Measurements from ENCODE around the gene OSBPL6.

The OSBPL6 gene

DNA sequence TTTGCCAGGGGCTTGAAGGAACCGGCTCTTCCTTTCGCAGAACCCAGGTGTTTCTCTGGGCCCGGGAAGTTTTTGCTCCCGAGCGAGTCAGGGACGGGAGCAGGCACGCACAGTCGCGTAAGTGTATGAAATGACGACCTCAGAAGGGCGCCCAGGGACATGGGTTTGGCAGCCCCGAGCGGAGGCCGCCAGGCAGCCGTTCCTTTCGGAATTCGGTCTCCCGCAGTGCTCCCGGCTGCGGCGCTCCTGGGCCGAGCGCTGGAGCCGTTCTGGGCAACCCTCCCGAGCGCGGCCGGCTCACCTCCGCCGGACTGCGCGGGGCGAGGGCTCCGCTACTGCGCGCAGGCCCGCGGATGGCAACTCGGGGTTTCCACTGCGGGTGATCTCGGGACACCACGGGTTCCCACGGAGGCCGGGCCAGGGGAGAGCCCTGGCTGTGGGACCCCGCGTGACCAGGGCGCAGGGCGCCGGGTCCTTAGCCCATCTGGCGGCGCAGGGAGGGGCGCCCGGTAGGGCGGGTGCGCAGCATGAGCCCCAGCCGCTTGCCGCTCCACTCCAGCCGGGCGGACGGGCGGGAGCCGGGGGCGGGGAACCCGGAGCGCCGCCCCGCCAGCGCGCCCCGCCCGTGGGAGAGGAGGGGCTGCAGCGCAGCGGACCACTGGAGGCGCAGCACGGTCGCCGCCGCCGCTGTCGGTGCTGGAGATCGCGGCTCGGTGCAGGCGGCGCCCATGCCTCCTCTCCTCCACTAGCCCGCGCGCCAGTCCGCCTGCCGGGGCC, at the start of gene OSBPL6:
TSS of gene OSBPL6 (plus strand) at position 690 of the 777 bp plus-strand sequence. CDS start 111,673 bp downstream, outside the sequence.
- TF ChIP-seq EZH2phosphoT487 (IDR thresholded peaks at IDR 0.05; ENCODE audit: borderline replicate concordance) (no peak), CTCF (conservative IDR thresholded peaks at IDR 0.05; ENCODE audit: low read length) (no peak)
- no peaks in the 10 kb centered on the region for H3K27me3 ChIP-seq (ENCODE audit: insufficient read depth, low read length, poor library complexity, severe bottlenecking)
- peaks cover 4% of the 10 kb centered on the region for H3K4me1 ChIP-seq (ENCODE audit: insufficient read depth, low read length, poor library complexity, severe bottlenecking)
- no peak within 1 kb of the TSS for H3K4me2 ChIP-seq (ENCODE audit: low read depth, low read length, poor library complexity, severe bottlenecking)
- peak within 1 kb of the TSS; percentile 43; the same call in 1 of the 2 replicates for H2AFZ ChIP-seq (ENCODE audit: low read length)
- no peak within 1 kb of the TSS for H3K4me3 ChIP-seq (ENCODE audit: low read length, poor library complexity, severe bottlenecking)
- H3F3A ChIP-seq (ENCODE audit: low read depth): no peaks in the 10 kb centered on the region
- H3K9me3 ChIP-seq (ENCODE audit: insufficient read depth, low read depth, low read length): no peaks in the 10 kb centered on the region
- H3K79me2 ChIP-seq (ENCODE audit: insufficient read depth, low read length): no peaks in the 10 kb centered on the region
- H3K9ac ChIP-seq (ENCODE audit: low read depth, low read length, poor library complexity, severe bottlenecking): no peak within 1 kb of the TSS
- H3K9me2 ChIP-seq (replicated peaks; ENCODE audit: low read depth, low read length): no peaks in the 10 kb centered on the region
- no peaks in the 10 kb centered on the region for H3K36me3 ChIP-seq (ENCODE audit: insufficient read depth, low read length)
- no peaks in the 10 kb centered on the region for H4K20me1 ChIP-seq (ENCODE audit: insufficient read depth, low read length, poor library complexity, severe bottlenecking)

DNA sequence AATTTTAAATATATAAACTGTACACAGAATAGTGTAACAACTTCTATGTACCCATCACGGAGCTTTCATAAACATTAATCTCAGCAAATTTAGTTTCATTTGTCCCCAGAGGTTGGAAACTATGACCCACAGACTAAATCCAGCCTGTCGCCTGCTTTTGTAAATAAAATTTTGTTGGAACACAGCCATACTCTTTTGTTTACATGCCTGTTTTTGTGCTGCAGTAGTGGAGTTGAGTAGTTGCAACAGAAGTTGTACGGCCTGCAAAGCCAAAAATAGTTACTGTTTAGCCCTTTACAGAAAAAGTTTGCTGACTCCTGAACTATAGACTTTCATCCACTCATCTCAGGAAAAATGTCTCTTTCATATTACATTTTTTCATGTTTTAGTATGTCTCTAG, 42.3 kb upstream of the OSBPL6 start:
- Histone ChIP-seq H3K9ac (ENCODE audit: low read depth, low read length, poor library complexity, severe bottlenecking) (no peak overlapping the region), H3K4me2 (ENCODE audit: low read depth, low read length, poor library complexity, severe bottlenecking) (no peak overlapping the region), H3K4me3 (ENCODE audit: low read length, poor library complexity, severe bottlenecking) (no peak overlapping the region), H3K4me1 (ENCODE audit: insufficient read depth, low read length, poor library complexity, severe bottlenecking) (no peaks in the 10 kb centered on the region), H3K27me3 (ENCODE audit: insufficient read depth, low read length, poor library complexity, severe bottlenecking) (no peaks in the 10 kb centered on the region), H4K20me1 (ENCODE audit: insufficient read depth, low read length, poor library complexity, severe bottlenecking) (no peaks in the 10 kb centered on the region), H3K36me3 (ENCODE audit: insufficient read depth, low read length) (no peaks in the 10 kb centered on the region), H3F3A (ENCODE audit: low read depth) (no peaks in the 10 kb centered on the region), H3K9me3 (ENCODE audit: insufficient read depth, low read depth, low read length) (no peaks in the 10 kb centered on the region; the same call in 1 of the 2 replicates), H3K9me2 (replicated peaks; ENCODE audit: low read depth, low read length) (no peaks in the 10 kb centered on the region), H2AFZ (ENCODE audit: low read length) (no peak overlapping the region), H3K79me2 (ENCODE audit: insufficient read depth, low read length) (no peaks in the 10 kb centered on the region)
- TF ChIP-seq CTCF (conservative IDR thresholded peaks at IDR 0.05; ENCODE audit: low read length) (no peak), EZH2phosphoT487 (IDR thresholded peaks at IDR 0.05; ENCODE audit: borderline replicate concordance) (no peak)

- Histone ChIP-seq H3K36me3 (ENCODE audit: insufficient read depth, low read length) (no peaks in the 10 kb centered on the region), H3K79me2 (ENCODE audit: insufficient read depth, low read length) (no peaks in the 10 kb centered on the region), H3K4me1 (ENCODE audit: insufficient read depth, low read length, poor library complexity, severe bottlenecking) (no peaks in the 10 kb centered on the region), H3K9me3 (ENCODE audit: insufficient read depth, low read depth, low read length) (no peaks in the 10 kb centered on the region; the same call in 1 of the 2 replicates), H3K4me3 (ENCODE audit: low read length, poor library complexity, severe bottlenecking) (no peak overlapping the region), H3K9me2 (replicated peaks; ENCODE audit: low read depth, low read length) (no peaks in the 10 kb centered on the region), H2AFZ (ENCODE audit: low read length) (no peak overlapping the region), H3K9ac (ENCODE audit: low read depth, low read length, poor library complexity, severe bottlenecking) (no peak overlapping the region), H4K20me1 (ENCODE audit: insufficient read depth, low read length, poor library complexity, severe bottlenecking) (no peaks in the 10 kb centered on the region), H3K27me3 (ENCODE audit: insufficient read depth, low read length, poor library complexity, severe bottlenecking) (no peaks in the 10 kb centered on the region), H3K4me2 (ENCODE audit: low read depth, low read length, poor library complexity, severe bottlenecking) (no peak overlapping the region), H3F3A (ENCODE audit: low read depth) (no peaks in the 10 kb centered on the region)
- TF ChIP-seq EZH2phosphoT487 (IDR thresholded peaks at IDR 0.05; ENCODE audit: borderline replicate concordance): no peak
- TF ChIP-seq CTCF (conservative IDR thresholded peaks at IDR 0.05; ENCODE audit: low read length): no peak
Measured at GRCh38 chr2:178152542-178152941, 41.8 kb upstream of the OSBPL6 start.
